GM12878 (cell line): ENCODE data around the gene LONRF3. TPM values are rescaled to one million over a fixed set of nuclear protein-coding genes. Genes with fewer than 3 reads are reported as not detected.

Experiments
- ATAC-seq: fragments of 200-7000 bp; cut with Tn5 transposase; 3 replicates; pipeline ENCODE4 v1.9.1; 2020; ENCODE audit warnings: mild to moderate bottlenecking, moderate library complexity
- BruUV-seq: library from RNA; stranded (reverse); fragments of 400-500 nt; replicated peaks from 2 replicates; lab custom pipeline; 2021; lab: Mats Ljungman, UMichigan
- CTCF ChIA-PET: fragments of 300-600 bp; sonication (Branson Sonifier 250); formaldehyde crosslinking; extraction: SDS; loops from one replicate; lab custom pipeline; 2021; ENCODE audit warnings: inconsistent platforms; lab: Yijun Ruan, JAX
- POLR2A ChIA-PET: fragments of 350-600 bp; formaldehyde crosslinking; extraction: SDS; loops from one replicate; lab custom pipeline; 2021; ENCODE audit warnings: inconsistent platforms; lab: Charles Lee
- RAD21 ChIA-PET: fragments of 300-600 bp; sonication (Branson Sonifier 250); formaldehyde crosslinking; loops from one replicate; lab custom pipeline; 2023; ENCODE audit warnings: antibody characterized with exemption; ENCODE audit not compliant: unreplicated experiment; lab: Charles Lee
- SMC1A ChIA-PET: fragments of 300-600 bp; sonication (Branson Sonifier 250); formaldehyde crosslinking; loops from one replicate; lab custom pipeline; 2023; ENCODE audit not compliant: unreplicated experiment, uncharacterized antibody; lab: Charles Lee
- DNase-seq: peaks from one replicate; pipeline ENCODE4 v3.0.0-alpha.2; 2011; ENCODE audit warnings: low read depth, low spot score
- FAIRE-seq: peaks from 3 replicates; lab custom pipeline; 2011; peaks lifted over from hg19 to GRCh38; lab: Jason Lieb, UNC
- H2AFZ ChIP-seq: 2 replicates; pipeline ENCODE4 v1.6.0; 2011; ENCODE audit warnings: low read depth, low read length, control low read depth; ENCODE audit not compliant: control insufficient read depth
- H3K27ac ChIP-seq: 2 replicates; pipeline ENCODE4 v1.5.1; 2011; ENCODE audit warnings: control low read depth; ENCODE audit not compliant: control insufficient read depth, insufficient read depth
- H3K27me3 ChIP-seq, 2 experiments: replicated peaks in 1 of 2; 2 replicates each; pipeline versions ENCODE4 v1.6.0 to v1.6.1; 2011; ENCODE audit warnings: low read length in 1 of 2; ENCODE audit not compliant: control insufficient read depth in 2 of 2, insufficient read depth in 2 of 2
- H3K36me3 ChIP-seq, 2 experiments: 2 replicates each; pipeline ENCODE4 v1.5.1; 2011; ENCODE audit warnings: low read length in 1 of 2; ENCODE audit not compliant: control insufficient read depth in 2 of 2, insufficient read depth in 2 of 2
- H3K4me1 ChIP-seq: 2 replicates; pipeline ENCODE4 v1.6.1; 2011; ENCODE audit warnings: mild to moderate bottlenecking, low read length, moderate library complexity, mixed read lengths; ENCODE audit not compliant: control insufficient read depth, insufficient read depth
- H3K4me2 ChIP-seq: 2 replicates; pipeline ENCODE4 v1.6.0; 2011; ENCODE audit warnings: control low read depth; ENCODE audit not compliant: control insufficient read depth, insufficient read depth
- H3K4me3 ChIP-seq: fragments of 200-600 bp; sonication (generic); 2 replicates; pipeline ENCODE4 v1.5.1; 2016
- H3K79me2 ChIP-seq: 2 replicates; pipeline ENCODE4 v1.6.0; 2011; ENCODE audit warnings: low read length; ENCODE audit not compliant: control insufficient read depth, insufficient read depth
- H3K9ac ChIP-seq: 2 replicates; pipeline ENCODE4 v1.8.0; 2011; ENCODE audit warnings: low read length, control low read depth, mixed read lengths; ENCODE audit not compliant: control insufficient read depth, insufficient read depth
- H3K9me3 ChIP-seq: replicated peaks from 3 replicates; pipeline ENCODE4 v1.5.1; 2011; ENCODE audit warnings: mild to moderate bottlenecking, low read length; ENCODE audit not compliant: control insufficient read depth, insufficient read depth
- H4K20me1 ChIP-seq: 2 replicates; pipeline ENCODE4 v1.6.0; 2011; ENCODE audit not compliant: control insufficient read depth, insufficient read depth
- JUND ChIP-seq: IDR thresholded peaks from 2 replicates; pipeline ENCODE4 v1.6.1; 2012; ENCODE audit warnings: low read depth, mild to moderate bottlenecking, low read length, improper control_type of control experiment, moderate library complexity
- PRDM15 ChIP-seq: fragments of 450-650 bp; formaldehyde crosslinking; IDR thresholded peaks from 2 replicates; pipeline ENCODE4 v1.4.0; 2020; ENCODE audit warnings: mild to moderate bottlenecking, moderate library complexity
- ZNF274 ChIP-seq: IDR thresholded peaks from one replicate; pipeline ENCODE4 v1.8.0; 2011; ENCODE audit not compliant: insufficient read length, insufficient read depth
- WGBS: methylation state at CpG from one replicate; pipeline ENCODE4 v1.1.6; 2016; ENCODE audit warnings: low lambda C conversion rate; ENCODE audit not compliant: insufficient replicate concordance, insufficient coverage; ENCODE audit errors: missing lambda C conversion rate; 5-methylcytosine and 5-hydroxymethylcytosine counted together
- in situ Hi-C: fragments of 300-500 bp; cut with MboI; formaldehyde crosslinking; loops from 9 replicates; pipeline ENCODE4 v1.14.3; 2018; ENCODE audit warnings: mixed read lengths
- intact Hi-C: fragments of 100-400 bp; cut with micrococcal nuclease; formaldehyde crosslinking; loops from one replicate; pipeline ENCODE4 v1.14.2; 2022; ENCODE audit not compliant: unreplicated experiment
- polyA plus RNA-seq, 11 experiments: library from polyadenylated mRNA; depleted of rRNA in 4 of 11; unstranded in 6 of 11; stranded (reverse) in 5 of 11; fragments of >200 nt; fragmentation: Nextera tagmentation in 4 of 11; fragmentation: Illumina TruSeq in 1 of 11; extraction: Ambion mirVana in 4 of 11; extraction: Trizol in 1 of 11; gene quantifications; 1 replicate in 1 of 11; 2 replicates in 10 of 11; pipeline versions ENCODE4 v1.2.1 to v1.2.3, GENCODE V29; 2011 to 2016; ENCODE audit warnings: inconsistent platforms in 2 of 11, missing spikeins in 2 of 11, low read depth in 1 of 11
- total RNA-seq, 4 experiments: library from RNA; depleted of rRNA in 3 of 4; stranded (reverse); fragments of >200 nt in 3 of 4; fragmentation: Illumina TruSeq in 1 of 4; extraction: Trizol in 1 of 4; gene quantifications; 2 replicates each; pipeline versions ENCODE4 v1.2.1 to v1.2.3, GENCODE V29; 2013 to 2021

The LONRF3 gene
- total and polyA plus RNA-seq, 10 of the 15 experiments (the other 5 are each of a cell fraction or from before 2014, with no cell fraction given), result 0.05 to 0.23 (median 0.09) TPM; not detected in 3

- ChIA-PET RAD21 (no interaction called here), CTCF (interaction anchor here (1.2 kb wide), 1 partner anchor 162 kb away, joined by 4 read pairs; no protein-coding TSS in a partner anchor), POLR2A (no interaction called here), SMC1A (no interaction called here)
- Histone ChIP-seq H3K27me3 (no peaks in the 10 kb centered on the region), H3K9ac (no peak overlapping the region), H3K4me3 (no peak overlapping the region), H3K4me2 (no peak overlapping the region), H3K36me3 (no peaks in the 10 kb centered on the region), H3K79me2 (no peaks in the 10 kb centered on the region), H2AFZ (no peak overlapping the region), H3K27ac (no peak overlapping the region), H3K4me1 (peaks cover 7% of the 10 kb centered on the region), H3K9me3 (no peaks in the 10 kb centered on the region), H4K20me1 (no peaks in the 10 kb centered on the region)
- in situ Hi-C loops (loop anchor here (5.0 kb wide), 1 partner anchor 158 kb away; no protein-coding TSS in a partner anchor), intact Hi-C loops (no loop called here)
- BruUV-seq, result no TSS peak
- TF ChIP-seq PRDM15 (CRISPR knock-in tag) (no peak), JUND (no peak), ZNF274 (no peak)
- FAIRE-seq (no peak), ATAC-seq (no peak), DNase-seq (no peak)
- WGBS, result 23% methylated on average over 5 of the region's 5 CpGs
These were observed 36.1 kb downstream of the LONRF3 start for GRCh38 chrX:119010491-119010890.
